H1 (cell line): ENCODE results near the gene ERG28. TPM values are rescaled to one million over a fixed set of nuclear protein-coding genes. Genes with fewer than 3 reads are reported as not detected.

Source experiments
- CHD1 ChIP-seq: IDR thresholded peaks from 2 replicates; pipeline ENCODE4 v1.6.1; 2012; ENCODE audit warnings: low read depth, low read length, improper control_type of control experiment
- CTBP2 ChIP-seq: IDR thresholded peaks from 2 replicates; pipeline ENCODE4 v1.7.0; 2011; ENCODE audit warnings: borderline replicate concordance, mild to moderate bottlenecking, moderate library complexity, mixed read lengths, low read length; ENCODE audit not compliant: insufficient read depth, insufficient read length
- EGR1 ChIP-seq: IDR thresholded peaks from 2 replicates; pipeline ENCODE4 v1.6.1; 2011; ENCODE audit warnings: low read depth, low read length, borderline replicate concordance
- KDM1A ChIP-seq: fragments of 200-600, 300-600 bp; sonication (generic); IDR thresholded peaks from 2 replicates; pipeline ENCODE4 v1.7.1; 2016; ENCODE audit warnings: mild to moderate bottlenecking, low read length, borderline replicate concordance
- NRF1 ChIP-seq: IDR thresholded peaks from 2 replicates; pipeline ENCODE4 v1.6.1; 2011; ENCODE audit warnings: mild to moderate bottlenecking, low read depth, low read length, improper control_type of control experiment
- POLR2A ChIP-seq, 2 experiments: IDR thresholded peaks; 1 replicate in 1 of 2; 2 replicates in 1 of 2; pipeline ENCODE4 v1.6.1; 2011; ENCODE audit warnings: low read depth in 2 of 2, low read length in 2 of 2, mild to moderate bottlenecking in 2 of 2; ENCODE audit errors: control extremely low read depth in 1 of 2
- SIX5 ChIP-seq: IDR thresholded peaks from 2 replicates; pipeline ENCODE4 v1.6.1; 2011; ENCODE audit warnings: mild to moderate bottlenecking, low read depth, low read length
- TAF1 ChIP-seq: IDR thresholded peaks from 2 replicates; pipeline ENCODE4 v1.6.1; 2011; ENCODE audit warnings: mild to moderate bottlenecking, low read depth, low read length
- polyA plus RNA-seq, 7 experiments: library from polyadenylated mRNA; depleted of rRNA in 3 of 7; stranded (reverse) in 5 of 7; unstranded in 2 of 7; fragments of >200 nt in 5 of 7; fragments of 200-250 nt in 2 of 7; gene quantifications; 1 replicate in 5 of 7; 2 replicates in 1 of 7; 4 replicates in 1 of 7; pipeline versions ENCODE4 v1.2.1 to v1.2.3, GENCODE V29; 2011 to 2013; ENCODE audit warnings: missing spikeins in 2 of 7, mixed read lengths in 2 of 7
- total RNA-seq: library from RNA; stranded (reverse); fragmentation: NEBNext Ultra II Directional; extraction: Animal tissue kit (Norgen Biotek cat#: 25700); gene quantifications from 2 replicates; pipeline ENCODE4 v1.2.1, GENCODE V29; 2021

The ERG28 gene
- total and polyA plus RNA-seq, 2 of the 8 experiments (the other 6 are each of a cell fraction or from before 2014, with no cell fraction given) = 32.6 to 56.7 TPM

GRCh38 chr14:75631453-75631831, 29.2 kb downstream of the ERG28 start (continued):
- TF ChIP-seq NRF1 = no peak
- no peak for TF ChIP-seq KDM1A
- no peak for TF ChIP-seq CTBP2
- no peak for TF ChIP-seq EGR1
- peak; percentile 31; the same call in 1 of the 2 replicates for TF ChIP-seq TAF1
- no peak for TF ChIP-seq CHD1
- TF ChIP-seq SIX5 = no peak
- TF ChIP-seq POLR2A (IDR thresholded peaks at IDR 0.05; ENCODE audit: control extremely low read depth in 1 of 2, low read depth in 2 of 2, low read length in 2 of 2) = no peak; a peak in 1 of 3 replicates
